Astrocyte (in vitro differentiated cells and primary cell): Measurements from ENCODE around the gene NSF. TPM values are rescaled to one million over a fixed set of nuclear protein-coding genes. Genes with fewer than 3 reads are reported as not detected.

Source experiments
- DNase-seq: peaks from one replicate; pipeline ENCODE4 v3.0.0-alpha.2; 2010; ENCODE audit warnings: low read depth
- FAIRE-seq: peaks from 2 replicates; lab custom pipeline; 2011; peaks lifted over from hg19 to GRCh38; lab: Jason Lieb, UNC
- H2AFZ ChIP-seq: 2 replicates; pipeline ENCODE4 v1.6.0; 2012; ENCODE audit warnings: low read depth, low read length, inconsistent platforms
- H3K27ac ChIP-seq: 2 replicates; pipeline ENCODE4 v1.5.1; 2011; ENCODE audit warnings: low read depth, low read length, inconsistent platforms
- H3K27me3 ChIP-seq: 2 replicates; pipeline ENCODE4 v1.6.0; 2011; ENCODE audit warnings: low read length, inconsistent platforms; ENCODE audit not compliant: insufficient read depth
- H3K36me3 ChIP-seq: 2 replicates; pipeline ENCODE4 v1.5.1; 2011; ENCODE audit warnings: low read length, inconsistent platforms; ENCODE audit not compliant: insufficient read depth
- H3K4me1 ChIP-seq: 2 replicates; pipeline ENCODE4 v1.5.1; 2011; ENCODE audit warnings: low read length, inconsistent platforms; ENCODE audit not compliant: insufficient read depth
- H3K4me2 ChIP-seq: 2 replicates; pipeline ENCODE4 v1.6.0; 2012; ENCODE audit warnings: low read length, inconsistent platforms
- H3K4me3 ChIP-seq: 2 replicates; pipeline ENCODE4 v1.5.1; 2011; ENCODE audit warnings: low read depth, mild to moderate bottlenecking, low read length, inconsistent platforms; ENCODE audit not compliant: insufficient read depth
- H3K79me2 ChIP-seq: 2 replicates; pipeline ENCODE4 v1.6.0; 2012; ENCODE audit warnings: mild to moderate bottlenecking, low read length, inconsistent platforms; ENCODE audit not compliant: insufficient read depth
- H3K9ac ChIP-seq: 2 replicates; pipeline ENCODE4 v1.6.0; 2012; ENCODE audit warnings: mild to moderate bottlenecking, low read length, inconsistent platforms
- H3K9me3 ChIP-seq: 2 replicates; pipeline ENCODE4 v1.5.1; 2012; ENCODE audit warnings: low read depth, mild to moderate bottlenecking, low read length, inconsistent platforms; ENCODE audit not compliant: insufficient read depth
- H4K20me1 ChIP-seq: 2 replicates; pipeline ENCODE4 v1.6.0; 2012; ENCODE audit warnings: low read length, inconsistent platforms; ENCODE audit not compliant: insufficient read depth
- H3K27ac Mint-ChIP-seq: one replicate; pipeline ENCODE4 v1.8.0; 2021; ENCODE audit warnings: mild to moderate bottlenecking, mixed read lengths; ENCODE audit not compliant: unreplicated experiment
- H3K27me3 Mint-ChIP-seq: one replicate; pipeline ENCODE4 v1.8.0; 2021; ENCODE audit warnings: low read depth, mixed read lengths; ENCODE audit not compliant: unreplicated experiment
- H3K36me3 Mint-ChIP-seq: one replicate; pipeline ENCODE4 v1.8.0; 2021; ENCODE audit warnings: low read depth, mixed read lengths; ENCODE audit not compliant: unreplicated experiment
- H3K4me1 Mint-ChIP-seq: one replicate; pipeline ENCODE4 v1.8.0; 2021; ENCODE audit warnings: low read depth, mixed read lengths; ENCODE audit not compliant: unreplicated experiment
- H3K4me3 Mint-ChIP-seq: one replicate; pipeline ENCODE4 v1.8.0; 2021; ENCODE audit warnings: mild to moderate bottlenecking, moderate library complexity, mixed read lengths; ENCODE audit not compliant: unreplicated experiment
- H3K9me3 Mint-ChIP-seq: one replicate; pipeline ENCODE4 v1.8.0; 2021; ENCODE audit warnings: mild to moderate bottlenecking, mixed read lengths; ENCODE audit not compliant: unreplicated experiment
- EZH2 ChIP-seq: IDR thresholded peaks from 2 replicates; pipeline ENCODE4 v1.6.1; 2012; ENCODE audit warnings: mild to moderate bottlenecking, low read length, inconsistent platforms; ENCODE audit not compliant: insufficient read depth
- total RNA-seq: library from RNA; stranded (reverse); gene quantifications from 2 replicates; pipeline ENCODE4 v1.2.1, GENCODE V29; 2021
- TF ChIP-seq, protein P1 (sequence below): IDR thresholded peaks from 2 replicates; pipeline ENCODE4 v1.5.1; 2011; ENCODE audit warnings: low read depth, mild to moderate bottlenecking, inconsistent platforms, low read length, moderate library complexity; ENCODE audit not compliant: insufficient read depth

Gene NSF
- total RNA-seq, 1 donor from 2014 or later, result 83.4 TPM

DNA sequence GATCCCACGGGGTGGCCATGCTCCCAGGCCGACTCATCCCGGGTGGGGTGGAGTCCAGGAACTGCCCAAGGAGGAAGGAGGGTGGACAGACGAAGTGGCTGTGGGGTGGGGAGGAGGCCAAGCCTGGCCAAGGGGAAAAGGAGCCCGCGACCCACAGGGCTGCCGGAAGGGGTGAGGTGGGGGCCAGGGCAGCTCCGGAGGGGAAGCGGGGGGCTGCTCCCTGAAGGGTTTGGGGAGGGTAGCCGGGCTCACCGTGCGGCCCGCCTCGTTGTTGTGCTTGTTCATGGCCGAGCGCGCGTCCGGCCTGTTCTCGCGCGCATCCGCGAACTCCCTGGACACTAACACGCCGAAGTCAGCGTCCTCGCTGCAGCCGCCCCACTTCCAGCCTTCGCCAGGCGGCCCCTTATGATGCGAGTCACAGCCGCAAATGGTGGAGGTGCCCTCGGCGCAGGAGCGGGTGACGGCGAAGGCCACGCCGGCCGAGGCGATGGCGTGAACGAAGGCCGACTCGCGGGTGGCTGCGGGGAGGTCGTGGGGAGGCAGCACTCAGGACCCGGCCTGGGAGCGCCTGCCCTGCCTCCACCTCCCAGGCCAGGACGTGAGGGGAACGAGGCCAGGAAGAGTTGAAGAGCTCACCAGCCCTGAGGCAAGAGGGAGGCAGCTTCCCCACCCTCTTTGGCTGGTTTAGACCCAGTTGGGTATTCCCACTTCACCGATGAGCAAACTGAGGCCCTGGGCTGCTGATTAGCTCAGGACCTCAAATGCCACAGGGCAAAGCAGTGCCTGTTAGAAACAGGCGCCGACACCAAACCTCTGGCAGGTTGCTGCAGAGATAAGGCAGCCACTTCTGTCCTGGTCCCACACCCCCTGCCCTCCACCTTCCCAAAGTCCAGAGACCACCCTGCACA lies 179.3 kb downstream of the NSF start:
- Histone ChIP-seq H3K9ac (no peak overlapping the region), H2AFZ (peak overlapping the region; percentile 29), H3K27ac (no peak overlapping the region), H3K79me2 (no peaks in the 10 kb centered on the region), H3K27me3 (no peaks in the 10 kb centered on the region), H4K20me1 (no peaks in the 10 kb centered on the region), H3K9me3 (no peaks in the 10 kb centered on the region), H3K4me3 (no peak overlapping the region), H3K36me3 (no peaks in the 10 kb centered on the region), H3K4me2 (peak overlapping the region; percentile 17), H3K4me1 (peaks cover 13% of the 10 kb centered on the region)
- Mint-ChIP-seq H3K9me3 (no peaks in the 10 kb centered on the region), H3K4me1 (peaks cover 2% of the 10 kb centered on the region), H3K27ac (no peak overlapping the region), H3K4me3 (no peak overlapping the region), H3K27me3 (peaks cover 7% of the 10 kb centered on the region), H3K36me3 (peaks cover 4% of the 10 kb centered on the region)
- no peak for TF ChIP-seq EZH2
- TF ChIP-seq, protein P1, sequence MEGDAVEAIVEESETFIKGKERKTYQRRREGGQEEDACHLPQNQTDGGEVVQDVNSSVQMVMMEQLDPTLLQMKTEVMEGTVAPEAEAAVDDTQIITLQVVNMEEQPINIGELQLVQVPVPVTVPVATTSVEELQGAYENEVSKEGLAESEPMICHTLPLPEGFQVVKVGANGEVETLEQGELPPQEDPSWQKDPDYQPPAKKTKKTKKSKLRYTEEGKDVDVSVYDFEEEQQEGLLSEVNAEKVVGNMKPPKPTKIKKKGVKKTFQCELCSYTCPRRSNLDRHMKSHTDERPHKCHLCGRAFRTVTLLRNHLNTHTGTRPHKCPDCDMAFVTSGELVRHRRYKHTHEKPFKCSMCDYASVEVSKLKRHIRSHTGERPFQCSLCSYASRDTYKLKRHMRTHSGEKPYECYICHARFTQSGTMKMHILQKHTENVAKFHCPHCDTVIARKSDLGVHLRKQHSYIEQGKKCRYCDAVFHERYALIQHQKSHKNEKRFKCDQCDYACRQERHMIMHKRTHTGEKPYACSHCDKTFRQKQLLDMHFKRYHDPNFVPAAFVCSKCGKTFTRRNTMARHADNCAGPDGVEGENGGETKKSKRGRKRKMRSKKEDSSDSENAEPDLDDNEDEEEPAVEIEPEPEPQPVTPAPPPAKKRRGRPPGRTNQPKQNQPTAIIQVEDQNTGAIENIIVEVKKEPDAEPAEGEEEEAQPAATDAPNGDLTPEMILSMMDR, result no peak
- DNase-seq (no peak), FAIRE-seq (no peak)

DNA sequence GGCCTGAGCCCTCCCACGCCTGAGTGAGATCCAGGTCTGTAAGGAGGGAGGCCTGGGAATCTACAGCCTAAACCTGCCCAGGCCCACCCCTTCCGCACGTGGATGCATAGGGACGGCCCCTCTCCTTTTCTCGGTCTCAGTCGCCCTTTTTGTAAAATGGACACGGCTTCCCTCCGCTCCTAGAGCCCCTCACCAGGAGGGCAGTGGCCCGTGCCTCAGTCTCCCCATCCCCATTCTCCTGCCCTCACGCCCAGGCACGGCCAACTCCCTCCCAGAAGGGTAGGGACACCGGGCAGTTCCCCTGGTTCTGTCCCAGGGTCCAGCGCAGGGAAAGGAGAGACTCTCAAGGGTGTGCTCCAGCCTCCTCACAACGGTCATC lies 180.0 kb downstream of the NSF start:
- Histone ChIP-seq H3K79me2 (no peaks in the 10 kb centered on the region), H3K27ac (no peak overlapping the region), H3K27me3 (no peaks in the 10 kb centered on the region), H3K4me2 (peak overlapping the region; percentile 81), H3K4me3 (no peak overlapping the region), H4K20me1 (no peaks in the 10 kb centered on the region), H3K4me1 (peaks cover 6% of the 10 kb centered on the region), H2AFZ (peak overlapping the region; percentile 72), H3K36me3 (no peaks in the 10 kb centered on the region), H3K9me3 (no peaks in the 10 kb centered on the region), H3K9ac (no peak overlapping the region)
- H3K4me1 Mint-ChIP-seq, result no peaks in the 10 kb centered on the region
- peak overlapping the region; percentile 64 for H3K4me3 Mint-ChIP-seq
- H3K36me3 Mint-ChIP-seq, result peaks cover 4% of the 10 kb centered on the region
- no peak for FAIRE-seq
- peaks cover 7% of the 10 kb centered on the region for H3K27me3 Mint-ChIP-seq
- no peak for TF ChIP-seq EZH2
- TF ChIP-seq, protein P1, result no peak
- H3K27ac Mint-ChIP-seq, result no peak overlapping the region
- no peak for DNase-seq
- H3K9me3 Mint-ChIP-seq, result peaks cover 3% of the 10 kb centered on the region
